ENCODE measurements around the gene TMEM200A.

TMEM200A gene

GRCh38 chr6:130381012-130381411 lies 15.2 kb downstream of the TMEM200A start:
- H3K4me3 ChIP-seq (ENCODE audit: low read depth, low read length), result no peak overlapping the region
- no peak overlapping the region for H3K9ac ChIP-seq (ENCODE audit: low read depth, low read length)
- H3K4me1 ChIP-seq (ENCODE audit: control insufficient read depth, insufficient read depth, low read length), result peaks cover 3% of the 10 kb centered on the region
- no peaks in the 10 kb centered on the region for H3K36me3 ChIP-seq (ENCODE audit: control insufficient read depth, insufficient read depth, low read length)
- H3K27me3 ChIP-seq (ENCODE audit: control insufficient read depth, insufficient read depth, low read length), result no peaks in the 10 kb centered on the region
- H3K9me3 ChIP-seq (ENCODE audit: control insufficient read depth, insufficient read depth, low read length), result no peaks in the 10 kb centered on the region

- Histone ChIP-seq H3K36me3 (ENCODE audit: control insufficient read depth, insufficient read depth, low read length) (no peaks in the 10 kb centered on the region), H3K9me3 (ENCODE audit: control insufficient read depth, insufficient read depth, low read length) (no peaks in the 10 kb centered on the region), H3K4me1 (ENCODE audit: control insufficient read depth, insufficient read depth, low read length) (peaks cover 3% of the 10 kb centered on the region), H3K4me3 (ENCODE audit: low read depth, low read length) (no peak overlapping the region), H3K9ac (ENCODE audit: low read depth, low read length) (no peak overlapping the region), H3K27me3 (ENCODE audit: control insufficient read depth, insufficient read depth, low read length) (no peaks in the 10 kb centered on the region)
Observed at GRCh38 chr6:130381459-130382380, 15.9 kb downstream of the TMEM200A start.

GRCh38 chr6:130382872-130383490 lies 17.2 kb downstream of the TMEM200A start:
- no peaks in the 10 kb centered on the region for H3K9me3 ChIP-seq (ENCODE audit: control insufficient read depth, insufficient read depth, low read length)
- H3K4me3 ChIP-seq (ENCODE audit: low read depth, low read length), result no peak overlapping the region
- peaks cover 3% of the 10 kb centered on the region for H3K4me1 ChIP-seq (ENCODE audit: control insufficient read depth, insufficient read depth, low read length)
- H3K36me3 ChIP-seq (ENCODE audit: control insufficient read depth, insufficient read depth, low read length), result no peaks in the 10 kb centered on the region
- no peaks in the 10 kb centered on the region for H3K27me3 ChIP-seq (ENCODE audit: control insufficient read depth, insufficient read depth, low read length)
- no peak overlapping the region for H3K9ac ChIP-seq (ENCODE audit: low read depth, low read length)

- Histone ChIP-seq H3K9me3 (ENCODE audit: control insufficient read depth, insufficient read depth, low read length) (no peaks in the 10 kb centered on the region), H3K4me1 (ENCODE audit: control insufficient read depth, insufficient read depth, low read length) (no peaks in the 10 kb centered on the region), H3K27me3 (ENCODE audit: control insufficient read depth, insufficient read depth, low read length) (no peaks in the 10 kb centered on the region), H3K9ac (ENCODE audit: low read depth, low read length) (no peak overlapping the region), H3K4me3 (ENCODE audit: low read depth, low read length) (no peak overlapping the region), H3K36me3 (ENCODE audit: control insufficient read depth, insufficient read depth, low read length) (no peaks in the 10 kb centered on the region)
Observed at GRCh38 chr6:130385064-130385695, 19.4 kb downstream of the TMEM200A start.

GRCh38 chr6:130389142-130389541 lies 23.3 kb downstream of the TMEM200A start:
- Histone ChIP-seq H3K9ac (ENCODE audit: low read depth, low read length) (no peak overlapping the region), H3K36me3 (ENCODE audit: control insufficient read depth, insufficient read depth, low read length) (no peaks in the 10 kb centered on the region), H3K9me3 (ENCODE audit: control insufficient read depth, insufficient read depth, low read length) (no peaks in the 10 kb centered on the region), H3K27me3 (ENCODE audit: control insufficient read depth, insufficient read depth, low read length) (no peaks in the 10 kb centered on the region), H3K4me1 (ENCODE audit: control insufficient read depth, insufficient read depth, low read length) (peaks cover 4% of the 10 kb centered on the region), H3K4me3 (ENCODE audit: low read depth, low read length) (no peak overlapping the region)

- Histone ChIP-seq H3K9ac (ENCODE audit: low read depth, low read length) (no peak overlapping the region), H3K9me3 (ENCODE audit: control insufficient read depth, insufficient read depth, low read length) (no peaks in the 10 kb centered on the region), H3K4me1 (ENCODE audit: control insufficient read depth, insufficient read depth, low read length) (peaks cover 4% of the 10 kb centered on the region)
Observed at GRCh38 chr6:130390890-130391289, 25.1 kb downstream of the TMEM200A start.

GRCh38 chr6:130393306-130393705 lies 27.5 kb downstream of the TMEM200A start:
- Histone ChIP-seq H3K36me3 (ENCODE audit: control insufficient read depth, insufficient read depth, low read length) (no peaks in the 10 kb centered on the region), H3K9ac (ENCODE audit: low read depth, low read length) (no peak overlapping the region), H3K4me3 (ENCODE audit: low read depth, low read length) (no peak overlapping the region), H3K4me1 (ENCODE audit: control insufficient read depth, insufficient read depth, low read length) (peaks cover 4% of the 10 kb centered on the region), H3K27me3 (ENCODE audit: control insufficient read depth, insufficient read depth, low read length) (no peaks in the 10 kb centered on the region), H3K9me3 (ENCODE audit: control insufficient read depth, insufficient read depth, low read length) (no peaks in the 10 kb centered on the region)

More at GRCh38 chr6:130390890-130391289, 25.1 kb downstream of the TMEM200A start:
- Histone ChIP-seq H3K36me3 (ENCODE audit: control insufficient read depth, insufficient read depth, low read length) (no peaks in the 10 kb centered on the region), H3K27me3 (ENCODE audit: control insufficient read depth, insufficient read depth, low read length) (no peaks in the 10 kb centered on the region), H3K4me3 (ENCODE audit: low read depth, low read length) (no peak overlapping the region)

GRCh38 chr6:130394246-130394645 lies 28.4 kb downstream of the TMEM200A start:
- Histone ChIP-seq H3K4me3 (ENCODE audit: low read depth, low read length) (no peak overlapping the region), H3K9me3 (ENCODE audit: control insufficient read depth, insufficient read depth, low read length) (no peaks in the 10 kb centered on the region), H3K27me3 (ENCODE audit: control insufficient read depth, insufficient read depth, low read length) (no peaks in the 10 kb centered on the region), H3K36me3 (ENCODE audit: control insufficient read depth, insufficient read depth, low read length) (no peaks in the 10 kb centered on the region), H3K4me1 (ENCODE audit: control insufficient read depth, insufficient read depth, low read length) (peaks cover 4% of the 10 kb centered on the region), H3K9ac (ENCODE audit: low read depth, low read length) (no peak overlapping the region)

- H3K36me3 ChIP-seq (ENCODE audit: control insufficient read depth, insufficient read depth, low read length), result no peaks in the 10 kb centered on the region
- H3K4me3 ChIP-seq (ENCODE audit: low read depth, low read length), result no peak overlapping the region
- H3K9me3 ChIP-seq (ENCODE audit: control insufficient read depth, insufficient read depth, low read length), result no peaks in the 10 kb centered on the region
- no peaks in the 10 kb centered on the region for H3K27me3 ChIP-seq (ENCODE audit: control insufficient read depth, insufficient read depth, low read length)
- H3K9ac ChIP-seq (ENCODE audit: low read depth, low read length), result no peak overlapping the region
- peaks cover 4% of the 10 kb centered on the region for H3K4me1 ChIP-seq (ENCODE audit: control insufficient read depth, insufficient read depth, low read length)
Observed at GRCh38 chr6:130395164-130395563, 29.3 kb downstream of the TMEM200A start.

- no peaks in the 10 kb centered on the region for H3K4me1 ChIP-seq (ENCODE audit: control insufficient read depth, insufficient read depth, low read length)
- no peak overlapping the region for H3K9ac ChIP-seq (ENCODE audit: low read depth, low read length)
- H3K9me3 ChIP-seq (ENCODE audit: control insufficient read depth, insufficient read depth, low read length), result no peaks in the 10 kb centered on the region
- H3K27me3 ChIP-seq (ENCODE audit: control insufficient read depth, insufficient read depth, low read length), result no peaks in the 10 kb centered on the region
- no peak overlapping the region for H3K4me3 ChIP-seq (ENCODE audit: low read depth, low read length)
- H3K36me3 ChIP-seq (ENCODE audit: control insufficient read depth, insufficient read depth, low read length), result no peaks in the 10 kb centered on the region
Observed at GRCh38 chr6:130396722-130397121, 30.9 kb downstream of the TMEM200A start.

- Histone ChIP-seq H3K9ac (ENCODE audit: low read depth, low read length) (no peak overlapping the region), H3K4me3 (ENCODE audit: low read depth, low read length) (no peak overlapping the region), H3K36me3 (ENCODE audit: control insufficient read depth, insufficient read depth, low read length) (no peaks in the 10 kb centered on the region), H3K9me3 (ENCODE audit: control insufficient read depth, insufficient read depth, low read length) (no peaks in the 10 kb centered on the region), H3K4me1 (ENCODE audit: control insufficient read depth, insufficient read depth, low read length) (peaks cover 16% of the 10 kb centered on the region), H3K27me3 (ENCODE audit: control insufficient read depth, insufficient read depth, low read length) (no peaks in the 10 kb centered on the region)
Observed at GRCh38 chr6:130405549-130405948, 39.7 kb downstream of the TMEM200A start.
